HG03442 (cell line): ENCODE results near the gene TEKT1.
"Not testable (repeated sequence)": the region's sequence is repeated elsewhere in the genome, so short reads cannot be mapped to it uniquely, and the experiment has no call there.

Experiments used
- ATAC-seq: cut with Tn5 transposase; IDR thresholded peaks from one replicate; pipeline ENCODE4 v1.9.1; 2021; ENCODE audit warnings: mild to moderate bottlenecking, moderate library complexity; ENCODE audit not compliant: unreplicated experiment

Gene TEKT1

DNA sequence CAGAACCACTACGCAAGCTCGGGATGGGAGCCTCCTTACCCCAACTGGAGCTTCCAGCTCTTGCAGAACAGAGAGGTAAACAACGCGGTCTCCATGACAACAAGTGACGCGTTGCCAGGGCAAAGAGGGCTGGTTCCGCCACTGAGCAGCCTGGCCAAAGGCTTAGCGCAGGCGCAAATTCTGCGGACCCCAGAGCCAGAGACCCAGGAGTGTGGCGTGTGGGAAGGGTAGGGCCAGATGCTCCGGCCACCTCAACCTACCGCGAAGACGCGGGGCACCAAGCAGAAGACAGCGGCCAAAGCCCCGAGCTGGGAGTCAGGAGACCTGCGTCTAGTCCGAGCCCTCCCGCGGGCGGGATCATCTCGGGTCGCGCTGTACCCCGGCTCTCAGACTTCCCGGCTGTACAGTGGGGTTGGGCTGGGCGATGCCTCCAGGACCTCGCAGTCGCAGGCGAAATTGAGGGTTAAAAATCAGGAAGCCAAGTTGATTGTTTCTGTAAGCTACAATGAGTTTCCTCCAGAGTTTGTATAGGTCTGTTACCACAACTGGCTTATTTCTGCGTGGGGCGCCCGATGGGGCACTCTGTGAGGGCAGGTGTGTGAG is at the start of gene TEKT1:
TSS of gene TEKT1 (minus strand) at position 69 of the 603 bp plus-strand sequence. CDS start 1,353 bp downstream, outside the sequence.
- no peak for ATAC-seq

DNA sequence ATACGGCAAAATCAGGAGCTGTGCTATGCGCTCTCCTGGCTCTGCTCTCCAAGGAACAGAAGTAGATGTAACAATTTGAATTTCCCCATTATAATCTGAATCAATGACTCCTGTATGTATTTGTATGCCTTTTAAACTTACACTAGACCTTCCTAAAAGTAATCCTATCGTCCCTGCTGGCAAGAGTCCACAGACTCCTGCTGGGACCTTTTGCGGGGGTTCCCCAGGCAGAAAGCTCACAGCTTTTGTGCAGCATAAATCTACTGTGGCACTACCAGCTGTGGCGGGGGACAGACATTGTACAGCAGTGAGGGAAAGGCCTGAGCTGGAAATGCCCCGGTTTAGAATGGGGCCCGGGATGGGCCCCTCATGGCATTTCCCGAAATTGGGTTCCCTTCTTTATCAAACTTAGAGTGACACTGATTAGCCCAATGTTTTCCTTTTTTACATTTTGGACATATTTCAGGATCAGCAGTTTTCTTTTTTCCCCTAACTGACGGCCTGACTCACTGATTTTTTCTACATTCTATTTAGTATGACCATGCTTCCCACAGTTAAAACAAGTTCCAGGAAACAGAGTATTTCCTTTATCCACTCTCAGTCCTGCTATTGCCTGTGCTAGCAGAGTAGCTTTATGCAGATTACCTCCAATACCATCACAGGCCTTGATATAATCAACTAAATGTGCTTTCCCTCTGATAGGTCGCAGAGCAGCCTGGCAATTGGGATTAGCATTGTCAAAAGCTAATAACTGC is 47.9 kb upstream of the TEKT1 start:
- not testable (repeated sequence) for ATAC-seq

DNA sequence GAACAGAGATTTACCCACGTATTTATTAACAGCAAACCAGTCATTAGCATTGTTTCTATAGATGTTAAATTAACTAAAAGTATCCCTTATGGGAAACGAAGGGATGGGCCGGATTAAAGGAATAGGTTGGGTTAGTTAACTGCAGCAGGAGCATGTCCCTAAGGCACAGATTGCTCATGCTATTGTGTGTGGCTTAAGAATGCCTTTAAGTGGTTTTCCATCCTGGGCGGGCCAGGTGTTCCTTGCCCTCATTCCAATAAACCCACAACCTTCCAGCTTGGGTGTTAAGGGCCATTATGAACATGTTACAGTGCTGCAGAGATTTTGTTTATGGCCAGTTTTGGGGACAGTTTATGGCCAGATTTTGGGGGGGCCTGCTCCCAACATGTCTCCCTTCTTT is 43.7 kb upstream of the TEKT1 start:
- not testable (repeated sequence) for ATAC-seq

DNA sequence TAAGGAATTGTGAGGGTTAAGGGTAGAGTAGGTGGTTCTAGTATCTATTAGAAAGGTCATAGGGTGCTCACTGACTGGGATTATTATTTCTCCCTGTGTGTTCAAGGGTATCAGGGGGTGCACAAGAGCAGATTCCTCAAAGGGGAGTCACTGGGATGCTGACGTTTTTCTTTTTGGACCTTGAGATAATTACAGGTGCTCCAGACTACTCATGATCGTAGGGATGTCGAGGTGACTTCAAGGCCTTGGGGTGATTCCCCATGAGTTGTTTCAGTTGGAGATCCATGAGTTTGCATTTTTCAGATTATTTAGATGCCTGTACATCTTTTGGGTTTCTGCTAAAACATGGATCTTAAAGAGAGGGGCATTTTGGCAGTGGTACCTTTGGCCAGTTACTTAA is 41.4 kb upstream of the TEKT1 start:
- ATAC-seq, result no peak

DNA sequence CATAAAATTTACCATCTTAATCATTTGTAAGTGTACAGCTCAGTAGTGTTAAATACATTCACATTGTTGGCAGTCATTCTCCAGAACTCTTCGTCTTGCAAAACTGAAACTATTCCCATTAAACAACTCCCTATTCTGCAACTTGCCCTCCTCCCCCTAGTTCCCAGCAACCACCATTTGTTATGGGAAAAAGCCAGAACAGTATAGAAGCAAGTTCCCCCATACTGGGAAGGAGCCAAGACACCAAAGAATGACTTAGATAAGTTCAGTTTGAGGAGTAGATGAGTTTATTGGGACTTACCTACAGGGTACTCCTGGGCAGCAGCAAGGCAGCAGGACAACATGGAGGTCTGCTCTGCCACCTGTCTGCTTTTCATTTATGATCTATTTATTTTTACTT is 39.3 kb upstream of the TEKT1 start:
- ATAC-seq, result no peak

DNA sequence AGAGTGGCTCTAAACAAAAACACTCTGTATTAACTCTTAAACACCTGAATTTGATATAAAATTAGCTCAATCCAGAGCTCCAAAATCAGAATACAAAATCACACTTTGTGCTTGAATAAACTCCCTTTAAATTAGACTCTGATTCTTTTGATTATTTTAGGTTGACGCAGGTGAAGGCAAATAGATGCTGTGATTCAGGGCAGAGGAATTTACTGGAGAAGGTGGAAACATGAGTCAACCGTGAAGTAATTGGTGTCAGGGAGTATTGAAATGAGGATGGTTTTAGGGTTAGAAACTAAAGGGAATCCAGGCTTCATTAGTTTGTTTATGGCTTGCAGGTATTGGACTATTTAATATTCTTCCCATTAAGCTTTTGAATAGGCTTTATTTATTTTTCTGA is 37.1 kb upstream of the TEKT1 start:
- no peak for ATAC-seq

DNA sequence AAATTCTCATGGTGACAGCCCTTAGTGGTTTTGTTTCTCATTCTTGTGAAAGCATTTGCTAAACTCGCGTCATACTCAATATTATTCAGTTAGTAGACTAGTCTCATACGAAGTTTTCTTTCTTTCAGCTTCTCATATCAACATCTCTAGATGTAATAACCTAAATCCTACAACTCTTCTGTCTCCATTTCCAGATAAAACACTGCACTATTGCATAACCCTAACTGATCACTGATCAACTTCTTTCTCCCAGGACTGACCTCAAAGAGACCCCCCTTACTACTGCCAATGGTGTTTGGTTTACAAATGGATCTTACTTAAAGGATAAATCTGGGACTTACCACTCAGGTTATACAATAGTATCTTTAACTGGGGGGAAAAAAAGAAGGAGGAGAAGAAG is 36.3 kb upstream of the TEKT1 start:
- no peak for ATAC-seq

DNA sequence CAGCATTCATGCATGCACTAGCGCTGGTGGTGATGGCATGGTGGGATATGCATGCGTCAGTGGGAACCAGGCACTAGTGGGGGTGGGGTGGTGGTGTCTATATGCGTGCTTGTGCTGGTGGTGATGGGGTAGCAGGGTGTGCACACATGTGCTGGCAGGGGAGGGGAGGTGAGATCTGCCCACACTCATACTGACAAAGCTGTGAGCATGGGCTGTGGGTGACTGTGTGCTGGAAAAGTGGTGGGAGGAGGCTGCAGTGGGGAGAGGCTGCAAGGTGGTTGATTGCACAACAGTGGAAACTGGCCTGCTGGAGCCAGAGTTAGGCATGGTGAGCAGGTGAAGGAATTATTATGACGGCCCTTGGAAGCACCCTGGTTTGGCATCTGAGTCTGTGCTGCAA is 31.3 kb upstream of the TEKT1 start:
- no peak for ATAC-seq

DNA sequence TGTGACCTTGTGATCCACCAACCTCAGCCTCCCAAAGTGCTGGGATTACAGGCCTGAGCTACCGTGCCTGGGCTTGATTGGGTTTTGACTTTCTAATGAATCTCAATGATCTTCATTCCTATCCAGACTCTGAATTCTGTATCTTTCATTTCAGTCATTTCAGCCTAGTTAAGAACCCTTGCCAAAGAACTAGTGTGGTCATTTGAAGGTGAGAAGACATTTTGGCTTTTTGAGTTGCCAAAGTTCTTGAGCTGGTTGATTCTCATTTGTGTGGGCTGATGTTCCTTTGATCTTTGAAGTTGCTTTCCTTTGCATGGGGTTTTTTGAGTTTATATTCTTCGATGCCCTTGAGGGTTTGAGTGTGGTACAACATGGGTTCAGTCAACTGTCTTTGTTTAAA is 30.6 kb upstream of the TEKT1 start:
- no peak for ATAC-seq

DNA sequence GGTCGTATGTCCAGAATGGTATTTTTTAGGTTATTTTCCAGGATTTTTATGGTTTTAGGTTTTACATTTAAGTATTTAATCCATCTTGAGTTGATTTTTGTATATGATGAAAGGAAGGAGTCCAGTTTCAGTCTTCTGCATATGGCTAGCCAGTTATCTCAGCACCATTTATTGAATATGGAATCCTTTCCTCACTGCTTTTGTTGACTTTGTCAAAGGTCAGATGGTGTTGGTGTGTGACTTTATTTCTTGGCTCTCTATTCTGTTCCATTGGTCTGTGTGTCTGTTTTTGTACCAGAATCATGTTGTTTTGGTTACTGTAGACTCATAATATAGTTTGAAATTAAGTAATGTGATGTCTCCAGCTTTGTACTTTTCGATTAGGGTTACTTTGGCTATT is 26.4 kb upstream of the TEKT1 start:
- no peak for ATAC-seq

DNA sequence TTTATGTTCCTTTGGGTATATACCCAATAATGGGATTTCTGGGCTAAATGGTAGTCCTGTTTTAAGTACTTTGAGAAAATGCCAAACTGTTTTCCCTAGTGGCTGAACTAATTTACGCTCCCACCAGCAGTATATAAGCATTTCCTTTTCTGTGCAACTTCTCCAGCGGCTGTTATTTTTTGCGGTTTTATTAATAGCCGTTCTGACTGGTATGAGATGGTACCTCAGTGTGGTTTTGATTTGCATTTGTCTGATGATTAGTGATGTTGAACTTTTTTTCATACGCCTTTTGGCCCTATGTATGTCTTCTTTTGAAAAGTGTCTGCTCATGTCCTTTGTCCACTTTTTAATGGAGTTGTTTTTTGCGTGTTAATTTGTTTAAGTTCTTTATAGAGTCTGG is 25.8 kb upstream of the TEKT1 start:
- ATAC-seq, result no peak

DNA sequence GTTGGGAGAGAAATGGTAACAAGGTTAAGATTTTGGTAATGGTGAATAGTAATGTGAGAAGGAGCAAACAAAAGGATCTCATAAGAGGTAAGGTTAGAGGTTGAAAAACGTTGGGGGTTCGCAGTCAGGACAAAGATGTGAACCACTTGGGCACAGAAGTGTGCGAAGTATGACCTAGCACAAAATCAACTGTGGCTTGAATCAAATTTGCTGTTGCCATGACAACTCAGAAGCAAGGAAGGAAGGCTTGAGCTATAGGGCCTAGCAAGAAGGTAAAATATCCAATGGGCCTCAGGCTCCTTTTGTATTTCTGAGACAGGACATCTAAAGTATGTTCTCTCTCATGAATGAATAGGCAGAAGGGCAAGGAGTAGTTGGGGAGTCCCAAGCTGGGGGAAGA is 24.5 kb upstream of the TEKT1 start:
- ATAC-seq, result no peak

DNA sequence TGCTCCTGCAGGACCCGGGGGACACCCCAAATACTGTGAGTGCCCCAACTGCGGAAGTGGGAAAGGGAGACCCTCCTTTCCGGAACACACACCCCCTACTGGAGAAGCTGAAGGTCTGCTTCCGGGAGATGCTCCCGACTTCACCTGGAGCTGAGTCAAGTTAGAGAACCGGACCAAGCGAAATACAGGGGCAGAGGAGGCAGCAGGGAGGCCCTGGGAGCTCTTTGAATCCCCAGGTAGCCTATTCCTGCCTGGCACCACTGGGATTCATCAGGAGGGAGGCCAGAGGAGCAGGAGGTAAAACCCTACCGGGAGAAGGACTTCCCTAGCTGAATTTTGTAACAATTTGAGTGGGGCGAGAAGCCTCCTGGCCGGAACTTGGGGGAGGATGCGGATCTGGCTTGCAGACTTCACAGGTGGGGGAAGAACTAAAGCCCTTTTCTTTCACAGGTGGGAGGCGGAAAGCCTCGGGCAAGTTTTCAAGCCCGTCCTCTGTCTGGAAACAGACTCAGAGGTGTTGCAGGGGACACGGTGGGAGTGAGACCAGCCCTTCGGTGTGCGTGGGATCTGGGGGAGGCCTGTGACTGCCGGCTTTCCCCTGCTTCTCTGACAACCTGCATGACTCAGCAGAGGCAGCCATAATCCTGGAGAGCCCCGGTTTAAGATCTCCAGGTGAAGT is 22.4 kb upstream of the TEKT1 start:
- no peak for ATAC-seq

DNA sequence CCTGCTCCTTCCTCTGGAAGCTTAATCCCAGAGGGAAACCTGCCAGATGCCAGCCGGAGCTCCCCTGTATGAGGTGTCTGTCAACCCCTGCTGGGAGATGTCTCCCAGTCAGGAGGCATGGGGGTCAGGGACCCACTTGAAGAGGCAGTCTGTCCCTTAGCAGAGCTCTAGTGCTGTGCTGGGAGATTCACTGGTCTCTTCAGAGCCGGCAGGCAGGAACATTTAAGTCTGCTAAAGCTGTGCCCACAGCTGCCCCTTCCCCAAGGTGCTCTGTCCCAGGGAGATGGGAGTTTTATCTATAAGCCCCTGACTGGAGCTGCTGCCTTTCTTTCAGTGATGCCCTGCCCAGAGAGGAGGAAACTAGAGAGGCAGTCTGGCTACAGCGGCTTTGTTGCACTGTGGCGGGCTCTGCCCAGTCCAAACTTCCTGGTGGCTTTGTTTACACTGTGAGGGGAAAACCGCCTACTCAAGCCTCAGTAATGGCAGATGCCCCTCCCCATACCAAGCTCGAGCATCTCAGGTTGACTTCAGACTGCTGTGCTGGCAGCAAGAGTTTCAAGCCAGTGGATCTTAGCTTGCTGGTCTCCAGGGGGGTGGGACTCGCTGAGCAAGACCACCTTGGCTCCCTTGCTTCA is 17.1 kb upstream of the TEKT1 start:
- ATAC-seq, result not testable (repeated sequence)

DNA sequence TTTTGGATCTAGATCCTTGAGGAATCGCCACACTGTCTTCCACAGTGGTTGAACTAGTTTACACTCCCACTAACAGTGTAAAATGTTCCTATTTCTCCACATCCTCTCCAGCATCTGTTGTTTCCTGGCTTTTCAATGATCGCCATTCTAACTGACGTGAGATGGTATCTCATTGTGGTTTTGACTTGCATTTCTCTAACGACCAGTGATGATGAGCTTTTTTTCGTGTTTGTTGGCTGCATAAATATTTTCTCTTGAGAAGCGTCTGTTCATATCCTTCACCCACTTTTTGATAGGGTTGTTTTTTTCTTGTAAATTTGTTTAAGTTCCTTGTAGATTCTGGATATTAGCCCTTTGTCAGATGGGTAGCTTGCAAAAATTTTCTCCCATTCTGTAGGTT is 14.6 kb upstream of the TEKT1 start:
- ATAC-seq, result not testable (repeated sequence)

DNA sequence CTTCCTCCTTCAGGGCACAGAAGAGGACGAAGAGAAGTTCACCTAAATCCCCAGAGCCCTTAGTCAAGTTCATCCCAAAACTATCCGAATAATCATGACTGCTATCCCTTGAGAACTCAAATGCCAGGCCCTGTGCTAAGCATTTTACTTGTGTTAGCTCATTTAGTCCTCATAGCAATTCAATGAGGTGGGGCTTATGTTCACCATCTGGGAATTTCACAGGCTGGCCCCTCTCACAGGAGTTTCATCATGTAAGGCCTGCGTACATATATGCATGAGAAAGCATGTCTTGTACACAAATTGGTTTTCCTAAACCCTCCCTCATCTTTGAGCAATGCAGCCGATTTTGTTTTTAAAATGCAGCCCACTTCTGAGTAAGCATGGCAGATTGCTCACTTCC is 12.9 kb upstream of the TEKT1 start:
- ATAC-seq, result not testable (repeated sequence)

DNA sequence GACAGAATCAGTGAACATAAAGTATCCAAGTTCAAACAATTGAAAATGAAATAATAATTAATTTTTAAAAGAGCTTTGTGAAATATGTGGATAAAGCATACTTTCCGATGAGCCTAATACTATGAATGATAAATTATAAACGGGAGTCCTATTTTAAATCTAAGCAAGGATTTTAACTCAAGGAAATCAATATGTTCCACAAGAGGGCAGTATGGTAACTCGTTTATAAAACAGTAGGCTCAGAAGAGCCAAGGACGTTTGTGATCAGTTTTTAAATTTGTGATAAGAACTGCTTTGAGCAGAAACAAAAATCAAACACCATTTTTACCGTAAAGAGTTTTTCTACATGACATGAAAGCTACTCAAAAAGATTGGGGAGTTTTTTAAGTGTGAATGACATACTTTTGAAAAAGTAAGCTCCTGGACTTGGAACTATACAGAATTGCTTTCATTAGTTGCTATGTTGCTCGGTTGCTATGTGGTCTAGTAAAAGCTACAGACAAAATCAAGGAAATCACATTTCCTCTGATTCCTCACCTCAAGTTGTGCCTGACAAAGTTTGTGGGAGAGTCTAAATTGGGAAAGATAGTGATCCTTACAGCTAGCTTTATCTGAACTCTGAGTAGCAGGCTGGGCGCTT is 11.8 kb upstream of the TEKT1 start:
- ATAC-seq, result no peak

DNA sequence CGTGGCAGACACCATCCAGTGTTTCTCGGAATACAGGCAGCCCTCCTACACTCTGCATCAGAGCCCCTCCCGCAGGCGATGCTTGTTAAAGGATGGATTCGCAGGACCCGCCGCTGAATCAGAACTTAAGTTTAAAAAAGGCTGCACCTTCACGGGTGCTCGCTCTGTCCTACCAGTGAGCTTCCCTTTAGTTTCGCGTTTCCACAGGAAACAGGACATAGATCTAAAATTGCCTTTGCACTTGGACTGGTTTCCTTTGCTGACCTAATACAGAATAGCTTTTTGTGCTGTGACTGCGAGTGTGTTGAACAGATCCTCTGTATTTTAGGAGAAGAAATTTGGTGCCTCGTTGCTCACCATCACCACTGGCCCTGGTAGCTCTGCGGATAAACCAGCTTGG is 10.2 kb upstream of the TEKT1 start:
- ATAC-seq, result not testable (repeated sequence)

DNA sequence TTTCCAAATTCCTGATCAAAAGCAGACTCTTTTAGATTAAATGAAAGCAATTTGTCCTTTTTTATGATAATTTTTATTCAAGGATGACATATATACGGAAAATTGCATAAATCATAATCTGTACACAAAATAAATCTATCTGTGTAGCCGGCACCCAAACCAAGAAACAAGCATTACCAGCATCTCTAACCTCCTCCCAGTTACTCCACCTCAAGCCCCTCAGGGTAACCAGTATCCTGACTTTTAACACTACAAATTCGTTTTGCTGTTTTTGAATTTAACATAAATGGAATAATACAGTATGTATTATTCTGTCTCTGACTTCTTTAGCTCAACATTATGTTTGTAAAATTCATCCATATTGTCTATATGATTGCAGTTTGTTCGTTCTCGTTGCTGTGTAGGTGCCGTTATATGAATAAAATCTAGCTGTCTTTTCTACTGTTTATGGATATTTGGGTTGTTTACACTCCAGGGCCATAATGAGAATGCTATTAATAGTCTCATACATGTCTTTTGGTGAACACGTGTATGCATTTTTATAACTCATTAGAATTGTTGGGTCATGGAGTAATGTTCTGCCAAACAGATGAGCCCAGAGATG is 1.0 kb downstream of the TEKT1 start:
- no peak for ATAC-seq

DNA sequence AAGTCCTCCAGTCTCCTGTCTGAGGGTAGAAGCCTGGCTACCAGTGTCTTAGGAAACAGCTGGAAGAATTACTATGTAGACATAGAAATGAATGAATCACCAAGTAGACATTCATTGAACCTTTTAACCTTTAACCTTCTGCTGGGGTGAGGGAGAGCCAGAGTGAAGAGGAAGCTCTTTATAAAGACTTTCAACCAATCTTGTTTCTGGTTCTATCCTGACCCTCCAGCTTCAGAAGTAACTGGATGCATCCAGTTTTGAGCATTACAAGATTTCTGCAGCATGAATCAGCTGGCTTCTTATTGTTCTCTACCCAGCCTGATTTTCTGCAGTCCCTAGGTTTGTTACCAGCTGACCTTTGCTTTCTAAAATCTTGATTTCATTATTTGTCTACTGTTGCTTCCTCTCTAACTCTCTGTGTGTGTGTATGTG is 8.5 kb downstream of the TEKT1 start:
- ATAC-seq, result no peak

DNA sequence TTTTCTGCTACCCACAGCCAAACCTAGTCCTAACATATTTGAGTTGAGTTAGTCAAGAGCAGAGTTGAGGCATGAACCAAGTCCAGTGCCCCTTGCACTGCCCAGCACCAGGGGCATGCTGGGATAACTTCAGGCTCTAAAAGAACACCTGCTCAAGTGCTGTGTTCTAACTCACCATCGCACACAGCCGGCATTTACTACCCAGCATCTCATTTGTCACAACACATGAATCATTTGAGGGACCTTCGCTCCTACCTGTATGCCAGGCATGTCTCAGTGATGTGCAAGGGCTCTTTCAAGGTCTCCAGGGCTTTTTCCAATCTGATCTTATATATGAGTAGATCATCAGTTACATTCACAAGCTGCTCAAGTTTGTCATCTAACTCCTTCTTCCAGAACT is 12.6 kb downstream of the TEKT1 start:
- no peak for ATAC-seq
